GM12865 (cell line): ENCODE data around the gene ITGB8.

Experiments
- DNase-seq: peaks from one replicate; pipeline ENCODE4 v3.0.0; 2010; ENCODE audit warnings: low read depth
- H3K4me3 ChIP-seq: 2 replicates; pipeline ENCODE4 v1.5.1; 2011; ENCODE audit warnings: mild to moderate bottlenecking, low read depth, low read length, control low read depth
- CTCF ChIP-seq: IDR thresholded peaks from 2 replicates; pipeline ENCODE4 v1.5.1; 2011; ENCODE audit warnings: low read length, control low read depth, low read depth, inconsistent platforms; ENCODE audit not compliant: insufficient read depth; ENCODE audit errors: missing control alignments

Gene ITGB8

DNA sequence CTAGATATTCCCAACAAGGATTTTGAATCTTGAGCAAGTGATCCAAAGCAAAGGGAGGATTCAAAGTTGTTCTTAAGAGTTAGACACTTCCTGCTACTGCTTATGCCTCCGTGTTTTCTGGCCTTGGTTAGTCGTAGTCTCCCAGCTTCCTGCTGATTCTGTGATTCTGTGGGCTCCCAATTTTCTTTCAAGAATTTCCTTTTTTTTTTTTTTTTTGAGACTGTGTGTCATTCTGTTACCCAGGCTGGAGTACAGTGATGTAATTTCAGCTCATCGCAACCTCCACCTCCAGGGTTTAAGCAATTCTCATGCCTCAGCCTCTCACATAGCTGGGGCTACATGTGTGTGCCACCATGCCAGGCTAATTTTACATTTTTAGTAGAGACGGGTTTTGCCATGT lies 4.4 kb upstream of the ITGB8 start:
- DNase-seq, result no peak
- TF ChIP-seq CTCF, result no peak
- no peak overlapping the region for H3K4me3 ChIP-seq

DNA sequence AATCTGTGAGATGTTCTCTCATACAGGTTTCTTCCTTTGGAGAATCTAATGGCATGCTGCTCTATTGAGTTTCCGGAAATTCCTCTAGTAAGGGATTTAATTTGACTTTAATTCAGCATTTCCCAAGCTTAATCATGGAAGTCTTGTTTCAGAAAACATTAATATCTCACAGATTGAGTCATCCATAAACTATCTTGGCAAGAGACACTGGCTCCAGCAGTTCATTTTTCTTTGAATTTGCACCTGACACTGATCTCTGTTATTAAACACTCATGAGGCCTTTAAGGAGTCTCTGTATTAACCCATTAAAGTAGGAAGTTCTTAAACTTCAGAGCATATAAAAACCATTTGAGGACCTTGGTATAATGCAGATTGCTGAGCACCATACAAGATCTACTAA lies 3.6 kb upstream of the ITGB8 start:
- no peak for DNase-seq
- no peak for TF ChIP-seq CTCF
- H3K4me3 ChIP-seq, result no peak overlapping the region

DNA sequence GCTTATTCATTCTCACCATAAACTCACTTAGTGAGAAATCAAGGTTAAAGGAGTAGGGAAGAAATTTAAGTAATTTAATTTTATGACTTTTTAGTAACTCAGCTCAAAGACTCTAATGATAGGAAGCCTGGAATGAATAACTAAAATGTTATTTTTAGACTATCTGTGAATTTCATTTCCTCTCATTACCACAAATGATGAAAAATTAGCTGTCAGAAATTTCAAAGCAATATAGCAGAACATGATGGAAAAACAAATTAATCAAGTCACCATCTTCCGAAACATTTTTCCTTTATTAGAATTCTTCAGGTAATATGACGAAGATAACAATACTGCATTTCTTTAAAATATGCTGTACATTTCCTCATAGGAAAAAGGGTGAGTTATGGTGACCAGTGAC lies 2.7 kb upstream of the ITGB8 start:
- no peak for TF ChIP-seq CTCF
- DNase-seq, result no peak
- H3K4me3 ChIP-seq, result no peak overlapping the region

- TF ChIP-seq CTCF, result no peak
- no peak for DNase-seq
- H3K4me3 ChIP-seq, result no peak overlapping the region
These were observed 2.0 kb upstream of the ITGB8 start for GRCh38 chr7:20328692-20329091.

DNA sequence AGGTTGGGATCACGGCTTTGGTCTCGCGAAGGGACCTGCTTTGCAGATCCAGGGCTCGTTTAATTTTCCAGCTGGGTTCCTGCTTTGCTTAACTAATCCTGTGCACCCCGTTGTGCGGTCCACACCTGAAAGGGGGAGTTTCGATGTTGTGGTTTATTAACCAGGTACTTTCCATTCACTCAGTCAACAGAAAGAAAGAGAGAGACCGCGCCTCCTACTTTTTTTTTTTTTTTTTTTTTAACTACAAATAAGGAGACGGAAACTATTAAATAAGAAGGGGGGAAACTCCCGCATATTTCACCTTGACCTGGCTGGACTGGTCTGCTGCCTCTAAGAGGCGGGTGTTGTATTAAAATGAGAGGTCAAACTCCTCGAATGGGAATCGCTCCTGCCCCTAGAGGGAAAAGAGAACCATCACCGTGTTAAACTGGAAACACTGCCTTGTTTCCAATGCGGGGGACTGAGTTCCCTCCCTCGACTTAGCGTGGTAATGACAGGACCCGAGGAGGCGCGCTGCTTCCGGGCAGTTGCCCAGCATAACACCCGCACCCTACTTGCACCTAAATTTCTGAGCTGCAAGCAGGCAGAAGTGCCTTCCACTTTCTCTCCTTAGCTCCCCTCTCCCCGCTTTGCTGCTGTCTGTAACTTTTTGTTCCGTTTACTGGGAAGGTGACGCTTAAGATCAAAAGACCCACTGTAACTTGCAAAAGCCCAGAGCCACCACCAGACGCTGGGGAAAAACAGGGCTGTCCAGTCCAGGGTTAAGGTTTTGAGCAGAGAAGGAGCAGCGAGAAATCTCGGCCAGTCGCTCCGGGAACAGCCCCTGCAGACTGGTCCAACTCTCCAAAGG lies 1.1 kb upstream of the ITGB8 start:
- peak; percentile 76 for DNase-seq

GRCh38 chr7:20330928-20331909 lies 519 bp downstream of the ITGB8 start:
- peak; percentile 68 for DNase-seq
- peak overlapping the region; percentile 60 for H3K4me3 ChIP-seq
- TF ChIP-seq CTCF, result no peak

More for the DNA sequence above, 1.1 kb upstream of the ITGB8 start:
- H3K4me3 ChIP-seq, result peak overlapping the region; percentile 60
- TF ChIP-seq CTCF, result no peak
